ENCODE results near the gene CASP7. TPM values are rescaled to one million over a fixed set of nuclear protein-coding genes. Genes with fewer than 3 reads are reported as not detected.

The CASP7 gene
- total RNA-seq, 1 experiment from 2014 or later = 4.7 TPM

- H3K79me1 ChIP-seq (ENCODE audit: insufficient read depth, low read depth, low read length, poor library complexity, severe bottlenecking) = no peaks in the 10 kb centered on the region
- no peak overlapping the region for H3K4me3 Mint-ChIP-seq
- H3K9me3 Mint-ChIP-seq = no peaks in the 10 kb centered on the region; a peak in 1 of 5 replicates
- H2BK12ac ChIP-seq (ENCODE audit: insufficient read length, low read depth, low read length) = no peak overlapping the region
- no peaks in the 10 kb centered on the region for H3K4me1 ChIP-seq (ENCODE audit: insufficient read depth, low read length)
- no peaks in the 10 kb centered on the region for H3K23me2 ChIP-seq (ENCODE audit: insufficient read length, low read depth, low read length, poor library complexity, severe bottlenecking)
- no peak overlapping the region for H3K4me2 ChIP-seq (ENCODE audit: insufficient read depth, insufficient read length, low read length)
- no peak overlapping the region for H3K18ac ChIP-seq (ENCODE audit: insufficient read length, low read depth, low read length)
- no peak overlapping the region for H2AK5ac ChIP-seq (ENCODE audit: insufficient read length, low read length)
- H3K79me2 ChIP-seq (ENCODE audit: insufficient read depth, low read length) = no peaks in the 10 kb centered on the region
- no peak overlapping the region for H2BK120ac ChIP-seq (ENCODE audit: low read depth, low read length, poor library complexity, severe bottlenecking)
- H2BK15ac ChIP-seq (ENCODE audit: low read depth, low read length) = no peak overlapping the region
- H3K27me3 Mint-ChIP-seq (ENCODE audit: low read depth) = peaks cover 4% of the 10 kb centered on the region
- H3K36me3 Mint-ChIP-seq (ENCODE audit: insufficient read depth in 1 of 3, low read depth in 3 of 3) = no peaks in the 10 kb centered on the region
- H4K20me1 ChIP-seq (ENCODE audit: control insufficient read depth, insufficient read depth, insufficient read length) = no peaks in the 10 kb centered on the region
- no peak overlapping the region for H3K9ac ChIP-seq (ENCODE audit: extremely low read depth, insufficient read length, low read length)
- no peak overlapping the region for H2BK20ac ChIP-seq (ENCODE audit: low read depth, low read length, poor library complexity, severe bottlenecking)
- no peak for TF ChIP-seq CTCF (conservative IDR thresholded peaks at IDR 0.05)
- no peak overlapping the region for H2AFZ ChIP-seq (ENCODE audit: low read length)
- no peaks in the 10 kb centered on the region; a peak in 1 of 4 replicates for H3K4me1 Mint-ChIP-seq
- no peak for DNase-seq
- no peak overlapping the region for H3T11ph ChIP-seq (ENCODE audit: low read length)
- H4K8ac ChIP-seq (replicated peaks; ENCODE audit: insufficient read length, low read depth, low read length) = no peak overlapping the region
- no peak overlapping the region for H3K14ac ChIP-seq (ENCODE audit: insufficient read depth, low read length)
- no peaks in the 10 kb centered on the region for H3K27me3 ChIP-seq (ENCODE audit: insufficient read depth, low read length)
- H3K23ac ChIP-seq (ENCODE audit: insufficient read length, low read depth, low read length) = no peak overlapping the region
- no peak overlapping the region for H3K4ac ChIP-seq (ENCODE audit: low read depth, low read length)
- no CpG with 5 or more reads among the region's 9 CpGs for WGBS (ENCODE audit: extremely low coverage, insufficient read length, low lambda C conversion rate)
- no peak overlapping the region for H3K27ac ChIP-seq (ENCODE audit: insufficient read length, low read depth, low read length)
- no peak overlapping the region for H2BK5ac ChIP-seq (ENCODE audit: insufficient read length, low read length)
- no peak overlapping the region for H3K56ac ChIP-seq (ENCODE audit: insufficient read length, low read depth, low read length)
- H3K27ac Mint-ChIP-seq = no peak overlapping the region
- no peak overlapping the region for H4K91ac ChIP-seq (ENCODE audit: insufficient read length, low read depth, low read length)
- H4K5ac ChIP-seq (ENCODE audit: insufficient read length, low read depth, low read length) = no peak overlapping the region
- no peaks in the 10 kb centered on the region for H3K9me3 ChIP-seq (ENCODE audit: control insufficient read depth, low read depth, low read length)
Measured at GRCh38 chr10:113753020-113753692, 73.4 kb downstream of the CASP7 start.

Measured in H9 (cell line).